Measurements from ENCODE around the gene P2RY12. TPM values are rescaled to one million over a fixed set of nuclear protein-coding genes. Genes with fewer than 3 reads are reported as not detected.

Gene P2RY12
- total and polyA plus RNA-seq, 2 of the 8 experiments (the other 6 are each of a cell fraction or from before 2014, with no cell fraction given), result not detected

- TF ChIP-seq CEBPB (IDR thresholded peaks at IDR 0.05; ENCODE audit: low read depth, low read length) (no peak), CTBP2 (IDR thresholded peaks at IDR 0.05; ENCODE audit: borderline replicate concordance, insufficient read depth, insufficient read length, low read length) (no peak)
These were observed 1.5 kb upstream of the P2RY12 start (continued) for GRCh38 chr3:151386056-151386455.

Measured in H1 (cell line).